T-helper 1 cell treated with Interleukin-12 subunit alpha and Interleukin-12 subunit beta and Interleukin-4 antibody, amounts not matched to agents 30 μg/mL and 1 μg/mL, for 36 hours (primary cell): Measurements from ENCODE around the gene SLC7A5.
A peak's percentile ranks its signal among the peaks of the same experiment; 100 is the strongest.

Experiments used
- H3K27ac Mint-ChIP-seq: one replicate; pipeline ENCODE4 v1.8.0; 2021; ENCODE audit warnings: mild to moderate bottlenecking, mixed read lengths
- H3K27me3 Mint-ChIP-seq: one replicate; pipeline ENCODE4 v1.8.0; 2021; ENCODE audit warnings: low read depth, mixed read lengths
- H3K36me3 Mint-ChIP-seq: one replicate; pipeline ENCODE4 v1.8.0; 2021; ENCODE audit warnings: low read depth, mixed read lengths
- H3K4me1 Mint-ChIP-seq: one replicate; pipeline ENCODE4 v1.8.0; 2021; ENCODE audit warnings: low read depth, mixed read lengths
- H3K4me3 Mint-ChIP-seq: one replicate; pipeline ENCODE4 v1.8.0; 2021; ENCODE audit warnings: mild to moderate bottlenecking, moderate library complexity, mixed read lengths
- H3K9me3 Mint-ChIP-seq: one replicate; pipeline ENCODE4 v1.8.0; 2021; ENCODE audit warnings: mixed read lengths

The SLC7A5 gene

DNA sequence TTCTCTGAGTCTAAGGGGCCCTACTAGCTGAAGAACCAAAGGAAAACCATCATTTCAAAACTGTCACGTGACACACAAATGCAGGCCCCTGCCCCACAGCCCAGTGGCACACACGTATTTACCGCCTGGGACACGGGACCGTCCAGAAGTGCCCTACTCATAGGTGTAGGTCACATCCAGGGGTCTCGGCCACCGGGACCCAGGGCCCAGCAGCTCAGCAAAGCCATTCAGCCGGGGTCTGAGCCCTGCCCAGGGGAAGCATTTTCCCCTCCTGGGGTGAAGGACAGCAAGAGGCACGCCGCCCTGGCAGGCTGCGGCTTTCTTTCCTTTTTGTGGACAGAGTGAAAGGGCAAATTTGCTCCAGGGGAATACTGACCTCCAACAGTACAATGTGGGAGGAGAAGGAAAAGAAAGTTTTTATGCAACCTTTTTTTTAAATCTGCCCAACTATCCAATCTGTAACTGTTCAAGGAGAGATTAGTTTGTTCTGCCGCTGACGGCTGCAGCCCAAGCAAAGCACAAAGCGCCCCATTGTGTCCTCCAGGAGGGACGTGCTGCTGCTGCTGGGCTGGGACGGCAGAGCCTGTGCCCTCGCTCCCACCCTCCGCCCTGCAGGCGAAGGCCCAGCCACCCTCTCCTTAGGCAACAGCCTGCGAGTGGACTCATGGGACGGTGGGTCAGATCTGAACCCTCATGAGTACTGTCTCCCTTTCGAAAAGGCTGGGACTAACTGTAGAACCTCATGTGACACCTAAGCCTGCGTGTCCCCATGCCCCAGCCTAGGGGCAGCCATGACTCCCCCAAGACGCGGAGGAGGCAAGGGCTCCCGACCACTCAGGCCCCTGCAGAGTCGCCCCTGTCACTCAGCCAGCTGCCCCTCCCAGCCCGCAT is 21.3 kb downstream of the SLC7A5 start:
- no peaks in the 10 kb centered on the region for H3K27me3 Mint-ChIP-seq
- H3K36me3 Mint-ChIP-seq = peaks cover 27% of the 10 kb centered on the region
- H3K4me3 Mint-ChIP-seq = no peak overlapping the region
- H3K9me3 Mint-ChIP-seq = no peaks in the 10 kb centered on the region
- no peak overlapping the region for H3K27ac Mint-ChIP-seq
- peaks cover 15% of the 10 kb centered on the region for H3K4me1 Mint-ChIP-seq

DNA sequence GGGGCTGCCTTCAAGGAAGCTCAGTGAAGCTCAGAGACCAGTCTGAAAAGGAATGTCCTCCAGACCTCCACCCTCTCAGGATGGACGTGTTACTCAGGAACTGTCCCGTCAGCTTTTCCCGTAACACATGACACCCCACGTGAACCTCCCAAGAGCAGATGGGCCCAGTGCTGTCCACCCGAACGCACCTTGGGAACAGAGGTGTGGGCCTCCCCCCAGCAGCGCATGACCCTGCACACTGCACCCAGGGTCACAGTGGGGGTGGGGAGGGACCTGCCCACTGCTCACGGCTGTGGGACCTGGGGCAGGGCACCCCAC is 21.9 kb downstream of the SLC7A5 start:
- Mint-ChIP-seq H3K4me1 (peaks cover 15% of the 10 kb centered on the region), H3K9me3 (no peaks in the 10 kb centered on the region), H3K4me3 (no peak overlapping the region), H3K36me3 (peaks cover 27% of the 10 kb centered on the region), H3K27me3 (no peaks in the 10 kb centered on the region), H3K27ac (no peak overlapping the region)

DNA sequence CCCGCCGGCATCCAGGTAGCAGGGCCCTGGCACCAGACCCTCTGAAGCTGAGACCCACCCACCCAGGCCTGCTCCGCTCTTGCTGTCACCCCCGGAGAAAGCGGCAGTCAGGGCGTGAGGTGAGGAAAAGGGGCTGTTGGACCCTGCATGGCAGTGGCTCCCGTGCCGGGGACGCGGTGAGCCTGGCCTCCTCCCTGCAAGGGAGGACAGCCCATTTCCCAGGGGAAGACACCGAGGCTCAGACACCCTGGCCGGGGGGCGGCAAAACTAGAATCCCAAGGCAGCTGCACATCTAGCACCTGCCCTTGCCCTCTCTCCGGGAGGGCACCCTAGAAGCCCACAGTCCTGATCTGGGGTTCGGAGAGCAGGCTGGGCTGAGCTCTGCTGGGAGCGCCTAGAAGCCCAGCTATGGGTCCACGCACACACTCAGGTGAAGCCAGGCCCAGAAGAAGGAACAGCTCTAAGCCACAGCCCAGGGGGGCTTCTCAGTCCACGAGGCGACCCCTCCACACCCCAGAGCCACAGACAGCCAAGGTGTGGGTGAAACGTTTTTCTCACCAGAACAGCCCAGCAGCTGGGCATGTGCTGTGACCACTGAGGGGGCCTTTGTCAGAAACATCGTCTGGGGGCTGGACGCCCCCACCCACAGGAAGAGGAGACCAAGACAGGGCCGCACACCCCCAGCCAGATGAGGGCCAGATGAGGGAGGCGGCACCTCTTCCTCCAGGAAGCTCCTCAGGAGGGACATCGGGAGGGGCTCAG is 22.4 kb downstream of the SLC7A5 start:
- H3K36me3 Mint-ChIP-seq = peaks cover 27% of the 10 kb centered on the region
- H3K9me3 Mint-ChIP-seq = no peaks in the 10 kb centered on the region
- H3K4me3 Mint-ChIP-seq = no peak overlapping the region
- H3K4me1 Mint-ChIP-seq = peaks cover 15% of the 10 kb centered on the region
- H3K27ac Mint-ChIP-seq = no peak overlapping the region
- H3K27me3 Mint-ChIP-seq = no peaks in the 10 kb centered on the region

DNA sequence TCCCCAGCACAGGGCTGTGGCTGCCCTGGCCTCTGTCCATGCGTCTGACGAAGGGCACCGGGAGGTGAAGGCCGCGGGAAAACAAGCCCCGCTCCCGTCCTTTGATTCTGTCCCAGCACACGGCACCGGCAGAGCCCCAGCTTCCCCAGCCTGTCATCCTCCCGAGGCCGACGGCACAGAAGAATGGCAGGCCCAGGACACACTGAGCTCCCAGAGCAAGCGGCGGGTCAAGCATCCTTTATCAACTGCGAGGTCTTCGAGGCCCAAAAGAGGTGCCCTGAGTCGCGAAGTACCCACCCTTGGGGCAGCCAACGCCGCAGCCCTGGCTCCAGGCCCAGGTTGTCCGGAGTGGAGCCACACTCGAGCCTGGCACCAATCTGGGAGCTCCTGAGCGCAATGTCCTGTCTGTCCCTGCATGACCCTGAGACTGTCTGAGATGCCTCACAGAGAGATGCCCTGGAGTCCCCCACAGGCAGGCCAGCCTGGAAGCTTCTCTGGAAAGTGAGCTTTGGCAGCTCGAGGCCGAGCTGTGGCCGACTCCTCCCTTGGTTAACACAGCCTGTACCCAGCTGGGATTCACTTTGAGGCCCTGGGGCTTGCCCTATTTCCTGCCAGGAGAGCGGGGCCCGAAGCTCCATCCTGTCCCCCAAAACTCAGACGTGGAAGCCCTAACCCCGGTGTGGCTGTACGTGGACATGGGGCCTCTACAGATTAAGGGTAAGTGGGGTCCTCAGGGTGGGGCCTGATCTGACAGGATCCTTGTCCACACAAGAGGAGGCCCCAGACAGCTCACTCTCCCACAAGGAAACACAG is 23.3 kb downstream of the SLC7A5 start:
- H3K9me3 Mint-ChIP-seq = no peaks in the 10 kb centered on the region
- H3K4me1 Mint-ChIP-seq = peaks cover 14% of the 10 kb centered on the region
- H3K4me3 Mint-ChIP-seq = no peak overlapping the region
- H3K27me3 Mint-ChIP-seq = no peaks in the 10 kb centered on the region
- H3K36me3 Mint-ChIP-seq = peaks cover 27% of the 10 kb centered on the region
- H3K27ac Mint-ChIP-seq = no peak overlapping the region

DNA sequence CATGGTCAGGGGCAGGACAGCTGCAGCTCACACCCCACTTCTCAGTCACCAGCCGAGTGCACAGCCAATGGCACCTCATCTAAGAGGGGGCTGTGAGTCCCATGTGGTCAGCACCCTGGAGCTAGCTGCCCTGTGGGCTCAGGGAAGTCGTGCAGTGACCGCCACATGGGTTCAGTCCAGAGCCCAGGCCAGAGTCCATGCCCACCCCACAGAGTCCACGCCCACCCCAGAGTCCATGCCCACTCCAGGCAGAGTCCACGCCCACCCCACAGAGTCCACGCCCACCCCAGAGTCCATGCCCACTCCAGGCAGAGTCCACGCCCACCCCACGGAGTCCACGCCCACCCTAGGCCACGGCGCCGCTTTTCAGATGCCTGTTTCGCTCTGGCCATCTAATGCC is 24.1 kb downstream of the SLC7A5 start:
- Mint-ChIP-seq H3K4me1 (peaks cover 9% of the 10 kb centered on the region), H3K4me3 (no peak overlapping the region), H3K27ac (no peak overlapping the region), H3K27me3 (no peaks in the 10 kb centered on the region), H3K36me3 (peaks cover 24% of the 10 kb centered on the region), H3K9me3 (no peaks in the 10 kb centered on the region)

DNA sequence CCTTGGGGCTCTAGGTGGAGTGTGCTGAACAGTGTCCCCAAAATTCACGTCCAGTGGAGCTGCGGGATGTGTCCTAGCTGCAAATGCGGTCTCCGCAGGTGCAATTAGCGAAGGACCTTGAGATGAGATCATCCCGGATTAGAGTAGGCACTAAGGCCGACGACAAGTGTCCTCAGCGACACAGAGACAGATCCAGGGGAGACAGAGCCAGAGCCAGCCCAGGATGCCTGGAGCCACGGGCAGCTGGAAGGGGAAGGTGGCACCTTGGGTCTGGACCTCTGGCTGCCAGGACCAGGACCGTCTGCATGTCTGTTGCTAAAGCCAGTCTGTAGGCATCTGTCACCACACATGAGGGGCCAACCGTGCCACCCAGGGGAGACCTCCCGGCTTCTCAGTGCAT is 24.5 kb downstream of the SLC7A5 start:
- no peak overlapping the region for H3K4me3 Mint-ChIP-seq
- no peak overlapping the region for H3K27ac Mint-ChIP-seq
- peaks cover 21% of the 10 kb centered on the region for H3K36me3 Mint-ChIP-seq
- no peaks in the 10 kb centered on the region for H3K9me3 Mint-ChIP-seq
- no peaks in the 10 kb centered on the region for H3K27me3 Mint-ChIP-seq
- H3K4me1 Mint-ChIP-seq = peaks cover 9% of the 10 kb centered on the region

DNA sequence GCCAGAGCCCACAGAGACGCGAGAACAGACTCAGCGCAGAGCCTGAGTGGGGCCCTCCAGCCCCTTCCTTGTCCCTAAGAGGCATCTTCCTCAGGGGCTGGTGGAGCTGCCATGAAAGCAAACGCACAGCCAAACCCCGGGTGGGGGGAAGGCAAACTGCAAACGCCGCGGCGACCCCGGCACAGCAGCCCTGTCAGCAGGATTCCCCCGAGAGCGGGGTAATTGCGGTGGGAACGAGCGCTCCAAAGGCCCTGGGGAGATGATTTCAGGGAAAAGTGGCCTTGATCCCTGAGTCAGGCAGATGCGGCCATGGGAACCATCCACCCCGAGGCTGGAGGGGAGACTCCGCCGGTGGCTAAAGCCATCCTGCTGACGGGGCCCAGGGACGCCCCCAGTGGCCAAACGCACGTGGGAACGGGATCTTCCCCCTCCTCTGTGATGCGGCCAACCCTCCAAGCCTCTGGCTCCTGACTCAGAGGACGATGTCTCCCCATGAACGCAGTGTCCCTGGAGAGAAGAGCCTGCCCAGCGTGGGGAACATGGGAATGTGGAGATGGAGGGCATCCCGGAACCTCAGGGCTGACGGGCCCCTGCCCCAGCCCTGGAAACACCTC is 25.1 kb downstream of the SLC7A5 start:
- Mint-ChIP-seq H3K27me3 (no peaks in the 10 kb centered on the region), H3K4me3 (no peak overlapping the region), H3K27ac (no peak overlapping the region)

DNA sequence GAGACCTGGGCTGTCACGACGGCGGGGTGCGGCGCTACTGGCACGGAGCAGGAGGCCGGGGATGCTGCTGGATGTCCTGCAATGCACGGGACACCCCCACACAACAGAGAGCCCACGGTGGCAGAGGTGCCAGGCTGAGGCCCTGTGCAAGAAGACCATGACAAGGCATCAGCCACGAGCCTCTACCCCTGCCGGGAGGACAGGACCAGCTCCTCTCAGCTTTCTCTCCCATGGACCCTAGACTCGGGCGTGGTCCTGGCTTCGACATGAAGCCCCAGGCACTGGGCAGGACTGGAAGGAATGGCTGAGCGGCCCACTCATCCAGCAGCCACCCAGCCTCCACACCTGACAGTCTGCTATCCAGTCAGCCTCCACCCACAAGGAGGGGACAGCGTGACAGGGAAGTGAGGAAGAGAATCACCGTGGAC is 25.6 kb downstream of the SLC7A5 start:
- Mint-ChIP-seq H3K4me1 (peaks cover 9% of the 10 kb centered on the region), H3K27me3 (no peaks in the 10 kb centered on the region), H3K36me3 (peaks cover 18% of the 10 kb centered on the region), H3K9me3 (no peaks in the 10 kb centered on the region), H3K27ac (no peak overlapping the region), H3K4me3 (no peak overlapping the region)

More for the DNA sequence above, 25.1 kb downstream of the SLC7A5 start:
- H3K36me3 Mint-ChIP-seq = peaks cover 20% of the 10 kb centered on the region
- no peaks in the 10 kb centered on the region for H3K9me3 Mint-ChIP-seq
- peaks cover 9% of the 10 kb centered on the region for H3K4me1 Mint-ChIP-seq

DNA sequence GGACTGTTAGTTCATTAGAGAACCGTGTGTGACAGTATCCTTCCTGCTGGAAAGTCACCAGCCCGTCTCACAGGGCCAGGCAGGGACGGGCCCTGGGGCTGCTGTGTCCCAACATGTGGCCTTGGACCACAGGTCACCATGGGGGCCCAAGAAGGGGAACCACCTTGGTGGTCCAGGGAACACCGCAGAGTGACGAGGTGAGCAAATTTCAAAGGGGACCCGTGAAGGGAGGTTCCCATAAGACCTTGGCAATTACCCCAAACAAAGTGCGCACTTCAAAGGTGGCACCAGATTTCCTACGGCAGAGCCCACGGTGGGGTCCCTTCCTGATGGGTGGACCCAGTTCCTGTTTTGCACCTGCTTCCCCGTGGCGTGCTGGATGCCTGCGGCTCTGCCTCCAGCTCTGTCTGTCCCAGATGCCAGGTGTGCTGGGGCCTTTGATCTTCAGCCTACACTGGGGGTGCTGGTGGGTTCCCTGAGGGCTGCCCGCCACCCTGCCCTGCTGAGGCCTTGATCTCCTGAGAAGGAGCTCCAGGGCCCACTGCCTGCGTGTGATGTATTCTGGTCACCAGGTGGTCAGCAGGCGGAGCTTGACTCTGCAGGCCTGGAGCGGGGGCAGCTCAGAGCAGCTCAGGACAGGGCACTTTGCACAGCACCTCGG is 27.0 kb downstream of the SLC7A5 start:
- Mint-ChIP-seq H3K36me3 (peaks cover 14% of the 10 kb centered on the region), H3K4me3 (no peak overlapping the region), H3K4me1 (peaks cover 6% of the 10 kb centered on the region), H3K27me3 (no peaks in the 10 kb centered on the region), H3K9me3 (no peaks in the 10 kb centered on the region), H3K27ac (peak overlapping the region; percentile 20)

DNA sequence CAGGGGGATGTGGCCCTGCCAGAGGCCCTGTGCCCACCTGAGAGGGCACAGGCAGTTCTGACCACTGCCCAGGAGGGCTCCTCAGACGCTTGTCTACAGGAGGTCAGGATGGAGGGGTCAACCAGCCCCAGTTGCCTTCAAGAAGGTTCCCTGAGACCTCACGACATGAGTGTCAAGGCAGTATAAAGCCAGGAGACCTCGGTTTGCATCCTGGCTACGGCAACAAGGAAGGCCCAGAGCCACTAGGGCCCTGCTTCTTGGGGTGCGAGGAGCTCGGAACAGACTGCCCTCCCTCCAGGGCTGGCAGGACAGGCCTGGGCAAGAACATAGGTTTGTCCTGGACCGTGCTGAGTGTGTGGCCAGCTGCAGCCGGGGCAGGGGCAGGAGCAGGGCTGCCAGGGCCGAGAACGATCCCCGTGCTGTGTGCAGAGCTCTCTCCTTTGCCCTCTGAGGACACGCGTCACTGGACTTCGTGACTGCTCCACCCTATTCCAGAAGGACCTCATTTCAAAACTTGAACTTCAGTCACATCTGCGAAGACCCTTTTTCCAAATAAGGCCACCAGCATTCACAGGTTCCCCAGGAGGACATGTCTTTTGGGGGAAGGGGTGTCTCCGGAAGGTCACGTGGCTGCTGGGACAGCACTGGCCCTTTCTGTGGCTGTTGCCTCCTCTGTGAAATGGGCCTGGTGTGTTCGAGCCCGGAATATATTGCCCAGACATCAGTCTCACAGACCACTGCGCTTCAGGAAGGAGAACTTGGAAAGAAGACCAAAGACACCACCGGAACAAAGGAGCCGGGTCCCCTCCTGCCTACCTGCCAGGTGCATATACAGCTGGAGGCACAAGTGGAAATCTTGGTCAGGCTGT is 27.7 kb downstream of the SLC7A5 start:
- no peak overlapping the region for H3K27ac Mint-ChIP-seq
- no peaks in the 10 kb centered on the region for H3K9me3 Mint-ChIP-seq
- H3K36me3 Mint-ChIP-seq = peaks cover 17% of the 10 kb centered on the region
- H3K27me3 Mint-ChIP-seq = no peaks in the 10 kb centered on the region
- peaks cover 9% of the 10 kb centered on the region for H3K4me1 Mint-ChIP-seq
- no peak overlapping the region for H3K4me3 Mint-ChIP-seq

DNA sequence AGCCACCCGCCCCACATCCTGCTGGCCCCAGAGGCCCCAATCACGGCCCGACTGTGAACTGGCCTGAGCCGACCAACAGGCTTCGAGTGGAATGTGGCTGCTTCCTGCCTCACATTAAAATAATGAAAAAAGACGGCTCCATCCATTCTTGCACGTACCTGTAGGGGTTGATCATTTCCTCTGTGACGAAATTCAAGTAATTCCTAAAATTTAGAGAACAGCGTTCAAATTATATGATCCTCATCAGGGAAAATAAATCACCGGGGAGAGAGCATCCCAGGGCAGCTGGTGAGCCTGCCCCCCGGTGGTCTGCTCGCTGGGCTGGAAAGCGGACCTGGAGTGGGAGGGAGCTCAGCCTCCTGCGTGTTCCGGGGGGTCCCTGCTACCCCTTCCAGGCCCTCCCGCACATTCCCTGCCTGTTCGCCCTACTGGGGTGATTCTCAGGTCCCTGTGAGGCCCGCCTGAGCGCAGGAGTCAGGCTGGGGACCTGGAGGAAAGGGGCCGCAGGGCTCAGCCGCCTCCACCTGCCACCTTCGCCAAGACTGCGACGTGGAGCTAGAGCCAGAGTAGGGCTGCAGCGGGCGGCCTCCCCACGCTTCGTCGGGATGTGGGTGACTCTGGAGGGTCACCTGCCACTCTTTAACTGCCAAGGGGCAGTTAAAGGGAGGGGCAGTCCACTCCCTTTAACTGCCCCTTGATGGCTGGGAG is 28.9 kb downstream of the SLC7A5 start:
- H3K36me3 Mint-ChIP-seq = peaks cover 22% of the 10 kb centered on the region

DNA sequence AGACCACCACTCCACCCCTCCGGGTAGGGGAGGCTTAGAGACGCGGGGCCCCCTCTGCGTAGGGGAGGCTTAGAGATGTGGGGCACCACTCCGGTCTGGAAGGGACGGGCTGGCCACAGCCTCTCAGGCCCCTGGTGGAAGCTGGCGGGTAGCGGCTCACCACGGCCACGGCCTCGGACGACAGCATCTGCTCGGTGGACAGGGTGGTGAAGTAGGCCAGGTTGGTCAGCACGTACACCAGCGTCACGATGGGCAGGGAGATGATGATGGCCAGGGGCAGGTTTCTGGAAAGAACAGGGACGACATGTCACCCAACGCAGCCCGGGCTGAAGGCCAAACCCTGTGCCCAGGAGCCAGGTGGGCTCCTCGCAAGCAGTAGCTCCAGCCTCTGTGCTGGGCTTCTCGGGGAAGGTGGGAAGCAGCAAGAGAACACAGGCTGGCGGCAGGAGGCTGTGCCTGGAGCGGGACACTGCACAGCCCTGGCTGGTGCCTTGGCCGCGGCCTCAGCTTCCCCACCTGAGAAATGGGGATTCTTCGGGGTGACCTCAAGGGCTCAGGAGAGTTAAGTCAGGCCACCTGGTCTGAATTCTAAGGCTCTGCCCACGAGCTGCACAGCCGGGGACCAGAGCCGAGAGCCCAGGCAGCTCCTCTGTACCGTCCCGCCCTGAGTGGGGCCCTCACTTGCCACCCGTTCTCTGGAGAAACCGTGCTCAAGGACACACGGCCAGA is 29.6 kb downstream of the SLC7A5 start:
- H3K27me3 Mint-ChIP-seq = no peaks in the 10 kb centered on the region
- H3K36me3 Mint-ChIP-seq = peaks cover 20% of the 10 kb centered on the region
- no peaks in the 10 kb centered on the region for H3K9me3 Mint-ChIP-seq
- H3K27ac Mint-ChIP-seq = no peak overlapping the region
- peaks cover 9% of the 10 kb centered on the region for H3K4me1 Mint-ChIP-seq
- no peak overlapping the region for H3K4me3 Mint-ChIP-seq

More for the DNA sequence above, 28.9 kb downstream of the SLC7A5 start:
- Mint-ChIP-seq H3K27ac (no peak overlapping the region), H3K4me1 (peaks cover 9% of the 10 kb centered on the region), H3K4me3 (no peak overlapping the region), H3K27me3 (no peaks in the 10 kb centered on the region), H3K9me3 (no peaks in the 10 kb centered on the region)
